ENCODE measurements around the gene RIC3. TPM values are rescaled to one million over a fixed set of nuclear protein-coding genes. Genes with fewer than 3 reads are reported as not detected.

RIC3 gene
- total RNA-seq, 2 donors from 2014 or later: 25.0 to 27.3 TPM

GRCh38 chr11:8083871-8084281, 84.9 kb downstream of the RIC3 start:
- H3K27ac ChIP-seq: no peak overlapping the region
- 25% methylated on average over 1 of the region's 1 CpG for WGBS
- no peak for DNase-seq (ENCODE audit: low spot score)
- intact Hi-C loops (cut with DNase I): no loop called here
- no peaks in the 10 kb centered on the region for H3K4me1 ChIP-seq (replicated peaks)
- no peak for TF ChIP-seq POLR2A (IDR thresholded peaks at IDR 0.05)
- TF ChIP-seq POLR2AphosphoS5 (IDR thresholded peaks at IDR 0.05): no peak
- TF ChIP-seq CTCF (IDR thresholded peaks at IDR 0.05): no peak
- H3K27me3 ChIP-seq (replicated peaks; ENCODE audit: insufficient read depth): no peaks in the 10 kb centered on the region
- no peak overlapping the region for H3K4me3 ChIP-seq
- H3K36me3 ChIP-seq: no peaks in the 10 kb centered on the region
- no peaks in the 10 kb centered on the region for H3K9me3 ChIP-seq

- intact Hi-C loops (cut with DNase I): no loop called here
- no peaks in the 10 kb centered on the region for H3K4me1 ChIP-seq (replicated peaks)
- H3K9me3 ChIP-seq: no peaks in the 10 kb centered on the region
- DNase-seq (ENCODE audit: low spot score): no peak
- H3K36me3 ChIP-seq: no peaks in the 10 kb centered on the region
- 73% methylated on average over 9 of the region's 9 CpGs for WGBS
- no peaks in the 10 kb centered on the region for H3K27me3 ChIP-seq (replicated peaks; ENCODE audit: insufficient read depth)
- no peak overlapping the region for H3K27ac ChIP-seq
- TF ChIP-seq POLR2AphosphoS5 (IDR thresholded peaks at IDR 0.05): no peak
- TF ChIP-seq CTCF (IDR thresholded peaks at IDR 0.05): no peak
- no peak for TF ChIP-seq POLR2A (IDR thresholded peaks at IDR 0.05)
- H3K4me3 ChIP-seq: no peak overlapping the region
These were observed 85.8 kb downstream of the RIC3 start for GRCh38 chr11:8083088-8083395.

- TF ChIP-seq POLR2A (IDR thresholded peaks at IDR 0.05): no peak
- TF ChIP-seq POLR2AphosphoS5 (IDR thresholded peaks at IDR 0.05): no peak
- TF ChIP-seq CTCF (IDR thresholded peaks at IDR 0.05): no peak
- 75% methylated on average over 15 of the region's 15 CpGs for WGBS
- intact Hi-C loops (cut with DNase I): no loop called here
- Histone ChIP-seq H3K4me1 (replicated peaks) (no peaks in the 10 kb centered on the region), H3K27ac (no peak overlapping the region), H3K9me3 (no peaks in the 10 kb centered on the region), H3K36me3 (no peaks in the 10 kb centered on the region), H3K4me3 (no peak overlapping the region), H3K27me3 (replicated peaks; ENCODE audit: insufficient read depth) (no peaks in the 10 kb centered on the region)
- no peak for DNase-seq (ENCODE audit: low spot score)
These were observed 86.3 kb downstream of the RIC3 start for GRCh38 chr11:8082391-8083087.

GRCh38 chr11:8081591-8082250, 87.1 kb downstream of the RIC3 start:
- Histone ChIP-seq H3K4me3 (peak overlapping the region; percentile 50 to 51), H3K4me1 (replicated peaks) (no peaks in the 10 kb centered on the region), H3K27ac (peak overlapping the region in 1 of 2 donors; percentile 19), H3K27me3 (replicated peaks; ENCODE audit: insufficient read depth) (no peaks in the 10 kb centered on the region), H3K9me3 (no peaks in the 10 kb centered on the region), H3K36me3 (no peaks in the 10 kb centered on the region)
- 18% methylated on average over 12 of the region's 24 CpGs for WGBS
- TF ChIP-seq POLR2AphosphoS5 (IDR thresholded peaks at IDR 0.05): no peak
- intact Hi-C loops (cut with DNase I): no loop called here
- DNase-seq (ENCODE audit: low spot score): no peak

- intact Hi-C loops (cut with DNase I): no loop called here
- no peaks in the 10 kb centered on the region for H3K9me3 ChIP-seq
- H3K27me3 ChIP-seq (replicated peaks; ENCODE audit: insufficient read depth): no peaks in the 10 kb centered on the region
- H3K4me3 ChIP-seq: peak within 1 kb of the TSS; percentile 50 to 51
- no peak for DNase-seq (ENCODE audit: low spot score)
- no peaks in the 10 kb centered on the region for H3K4me1 ChIP-seq (replicated peaks)
- H3K36me3 ChIP-seq: no peaks in the 10 kb centered on the region
- H3K27ac ChIP-seq: peak within 1 kb of the TSS; percentile 24 to 27
- TF ChIP-seq POLR2AphosphoS5 (IDR thresholded peaks at IDR 0.05): no peak
- TF ChIP-seq POLR2A (IDR thresholded peaks at IDR 0.05): no peak
- no peak for TF ChIP-seq CTCF (IDR thresholded peaks at IDR 0.05)
- WGBS: 1% methylated on average over 38 of the region's 104 CpGs
These were observed 87.9 kb downstream of the RIC3 start, which contains the start of gene TUB for GRCh38 chr11:8080674-8081590. Gene TUB (plus strand): TSS chr11:8081211. CDS start chr11:8081511, 300 bp downstream.

Data from prostate gland (tissue), 2 donors.